Activated CD8-positive, alpha-beta memory T cell treated with anti-CD3 and anti-CD28 coated beads for 24 hours (primary cell): ENCODE measurements around the gene PKHD1.

ENCODE experiments used
- DNase-seq: peaks from one replicate; pipeline ENCODE4 v3.0.0-alpha.2; 2020

PKHD1 gene

GRCh38 chr6:52087498-52087999, at the start of gene PKHD1:
PKHD1 (minus strand) TSS chr6:52087613; CDS start chr6:52084933, 2,680 bp downstream.
- DNase-seq = no peak

- DNase-seq = no peak
Observed at GRCh38 chr6:52136934-52137467, 49.6 kb upstream of the PKHD1 start.

GRCh38 chr6:52136055-52136454, 48.6 kb upstream of the PKHD1 start:
- no peak for DNase-seq

GRCh38 chr6:52135217-52135616, 47.8 kb upstream of the PKHD1 start:
- no peak for DNase-seq

GRCh38 chr6:52134011-52134410, 46.6 kb upstream of the PKHD1 start:
- no peak for DNase-seq

- DNase-seq = no peak
Observed at GRCh38 chr6:52133324-52133723, 45.9 kb upstream of the PKHD1 start.

GRCh38 chr6:52132292-52132691, 44.9 kb upstream of the PKHD1 start:
- no peak for DNase-seq

GRCh38 chr6:52130440-52130839, 43.0 kb upstream of the PKHD1 start:
- DNase-seq = no peak

GRCh38 chr6:52127957-52128356, 40.5 kb upstream of the PKHD1 start:
- DNase-seq = no peak

- no peak for DNase-seq
Observed at GRCh38 chr6:52126231-52126630, 38.8 kb upstream of the PKHD1 start.

- no peak for DNase-seq
Observed at GRCh38 chr6:52125572-52125971, 38.2 kb upstream of the PKHD1 start.

GRCh38 chr6:52125139-52125538, 37.7 kb upstream of the PKHD1 start:
- no peak for DNase-seq

GRCh38 chr6:52124126-52125121, 37.0 kb upstream of the PKHD1 start:
- DNase-seq = no peak

GRCh38 chr6:52123251-52123650, 35.8 kb upstream of the PKHD1 start:
- no peak for DNase-seq

GRCh38 chr6:52117352-52117751, 29.9 kb upstream of the PKHD1 start:
- DNase-seq = no peak

- DNase-seq = no peak
Observed at GRCh38 chr6:52116605-52116948, 29.2 kb upstream of the PKHD1 start.

GRCh38 chr6:52115891-52116604, 28.6 kb upstream of the PKHD1 start:
- DNase-seq = no peak

GRCh38 chr6:52115145-52115741, 27.8 kb upstream of the PKHD1 start:
- no peak for DNase-seq

- DNase-seq = no peak
Observed at GRCh38 chr6:52109171-52109571, 21.8 kb upstream of the PKHD1 start.

- DNase-seq = no peak
Observed at GRCh38 chr6:52108128-52108527, 20.7 kb upstream of the PKHD1 start.

- no peak for DNase-seq
Observed at GRCh38 chr6:52106994-52107393, 19.6 kb upstream of the PKHD1 start.

- no peak for DNase-seq
Observed at GRCh38 chr6:52104979-52105378, 17.6 kb upstream of the PKHD1 start.

- DNase-seq = no peak
Observed at GRCh38 chr6:52103623-52104022, 16.2 kb upstream of the PKHD1 start.
